Measurements from ENCODE around the gene MRPL54. TPM values are rescaled to one million over a fixed set of nuclear protein-coding genes. Genes with fewer than 3 reads are reported as not detected.

The MRPL54 gene
- total and polyA plus RNA-seq, 9 donors = 14.5 to 113 (median 64.4) TPM

DNA sequence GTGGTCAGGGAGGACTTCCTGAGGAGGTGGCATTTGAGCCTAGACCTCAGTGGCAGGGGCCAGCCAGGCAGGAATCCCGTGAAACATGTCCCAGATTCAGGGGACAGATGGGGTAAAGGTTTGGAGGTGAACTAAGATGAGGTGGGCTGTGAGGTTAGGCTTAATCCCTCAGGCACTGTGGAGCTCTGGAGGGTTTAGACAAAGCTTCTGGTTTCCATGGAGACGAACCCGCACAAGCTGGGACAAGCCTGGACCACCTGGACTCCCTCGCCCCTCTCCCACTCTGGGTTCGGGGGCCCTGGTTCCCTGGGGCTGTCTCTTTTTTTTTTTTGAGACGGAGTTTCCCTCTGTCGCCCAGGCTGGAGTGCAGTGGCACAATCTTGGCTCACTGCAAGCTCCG, 38.6 kb upstream of the MRPL54 start:
- no peaks in the 10 kb centered on the region for H3K9me3 ChIP-seq
- WGBS, 3 donors = 19 to 34% (median 24%) methylated on average over 8 of the region's 8 CpGs
- H3K4me1 ChIP-seq (ENCODE audit: insufficient read depth) = no peaks in the 10 kb centered on the region
- intact Hi-C loops (cut with DNase I) = no loop called here
- no peaks in the 10 kb centered on the region for H3K36me3 ChIP-seq
- TF ChIP-seq, protein P1, sequence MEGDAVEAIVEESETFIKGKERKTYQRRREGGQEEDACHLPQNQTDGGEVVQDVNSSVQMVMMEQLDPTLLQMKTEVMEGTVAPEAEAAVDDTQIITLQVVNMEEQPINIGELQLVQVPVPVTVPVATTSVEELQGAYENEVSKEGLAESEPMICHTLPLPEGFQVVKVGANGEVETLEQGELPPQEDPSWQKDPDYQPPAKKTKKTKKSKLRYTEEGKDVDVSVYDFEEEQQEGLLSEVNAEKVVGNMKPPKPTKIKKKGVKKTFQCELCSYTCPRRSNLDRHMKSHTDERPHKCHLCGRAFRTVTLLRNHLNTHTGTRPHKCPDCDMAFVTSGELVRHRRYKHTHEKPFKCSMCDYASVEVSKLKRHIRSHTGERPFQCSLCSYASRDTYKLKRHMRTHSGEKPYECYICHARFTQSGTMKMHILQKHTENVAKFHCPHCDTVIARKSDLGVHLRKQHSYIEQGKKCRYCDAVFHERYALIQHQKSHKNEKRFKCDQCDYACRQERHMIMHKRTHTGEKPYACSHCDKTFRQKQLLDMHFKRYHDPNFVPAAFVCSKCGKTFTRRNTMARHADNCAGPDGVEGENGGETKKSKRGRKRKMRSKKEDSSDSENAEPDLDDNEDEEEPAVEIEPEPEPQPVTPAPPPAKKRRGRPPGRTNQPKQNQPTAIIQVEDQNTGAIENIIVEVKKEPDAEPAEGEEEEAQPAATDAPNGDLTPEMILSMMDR (IDR thresholded peaks at IDR 0.05) = no peak
- TF ChIP-seq POLR2A (IDR thresholded peaks at IDR 0.05) (no peak), EP300 (IDR thresholded peaks at IDR 0.05) (no peak)
- DNase-seq = no peak
- peaks cover 2% of the 10 kb centered on the region for H3K27me3 ChIP-seq
- no peak overlapping the region for H3K4me3 ChIP-seq
- H3K27ac ChIP-seq = no peak overlapping the region

DNA sequence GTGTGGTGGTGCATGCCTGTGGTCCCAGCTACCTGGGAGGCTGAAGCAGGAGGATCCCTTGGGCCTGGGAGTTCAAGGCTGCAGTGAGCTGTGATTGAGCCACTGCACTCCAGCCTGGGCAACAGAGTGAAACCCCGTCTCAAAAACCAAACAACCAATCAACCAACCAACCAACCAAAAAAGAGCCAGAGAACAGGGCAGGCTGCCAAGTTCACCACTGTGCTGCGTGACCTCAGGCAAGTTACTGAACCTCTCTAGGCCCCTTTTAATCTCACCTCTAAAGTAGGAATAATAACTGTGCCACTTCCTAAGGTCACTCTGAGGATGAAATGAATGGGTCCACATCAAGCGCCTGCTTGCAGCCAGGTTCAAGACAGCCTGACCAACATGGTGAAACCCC, 37.4 kb upstream of the MRPL54 start:
- Histone ChIP-seq H3K4me1 (ENCODE audit: insufficient read depth) (no peaks in the 10 kb centered on the region), H3K27me3 (no peaks in the 10 kb centered on the region), H3K9me3 (no peaks in the 10 kb centered on the region), H3K27ac (no peak overlapping the region), H3K4me3 (no peak overlapping the region), H3K36me3 (no peaks in the 10 kb centered on the region)
- TF ChIP-seq EP300 (IDR thresholded peaks at IDR 0.05) = no peak
- no peak for TF ChIP-seq POLR2A (IDR thresholded peaks at IDR 0.05)
- TF ChIP-seq, protein P1 (IDR thresholded peaks at IDR 0.05) = no peak
- no peak for DNase-seq
- intact Hi-C loops (cut with DNase I) = no loop called here
- WGBS, 3 donors = 58 to 60% (median 60%) methylated on average over 3 of the region's 3 CpGs

DNA sequence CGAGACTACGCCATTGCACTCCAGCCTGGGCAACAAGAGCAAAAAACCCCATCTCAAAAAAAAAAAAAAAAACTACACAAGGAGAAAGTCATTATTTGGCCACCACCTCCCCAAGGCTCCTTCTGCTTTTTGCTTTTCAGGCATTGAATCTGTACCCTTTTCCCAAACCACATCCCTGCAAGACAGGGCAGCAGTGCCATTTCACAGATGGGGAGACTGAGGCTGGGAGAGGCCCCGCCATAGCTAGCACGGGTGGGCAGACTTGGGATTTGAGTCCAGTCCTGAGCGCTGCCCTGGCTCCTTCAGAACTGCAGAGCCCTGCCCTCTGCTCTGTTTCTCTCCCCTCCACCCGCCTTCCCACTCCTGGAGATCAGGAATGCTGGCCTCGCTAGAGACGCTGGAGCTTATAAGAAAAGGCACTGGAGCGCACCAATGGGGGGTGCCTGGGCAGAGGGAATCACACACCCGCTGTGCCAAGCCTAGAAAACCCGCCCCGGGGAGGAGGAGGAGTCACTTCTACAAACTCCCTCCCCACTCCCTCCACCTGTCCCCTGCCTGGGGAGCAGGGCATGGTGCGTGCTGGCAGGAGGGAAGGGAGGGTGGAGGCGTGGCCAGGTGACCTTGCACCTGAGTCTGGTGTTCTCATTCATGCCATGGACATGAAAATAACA, 36.7 kb upstream of the MRPL54 start:
- no peak for DNase-seq

DNA sequence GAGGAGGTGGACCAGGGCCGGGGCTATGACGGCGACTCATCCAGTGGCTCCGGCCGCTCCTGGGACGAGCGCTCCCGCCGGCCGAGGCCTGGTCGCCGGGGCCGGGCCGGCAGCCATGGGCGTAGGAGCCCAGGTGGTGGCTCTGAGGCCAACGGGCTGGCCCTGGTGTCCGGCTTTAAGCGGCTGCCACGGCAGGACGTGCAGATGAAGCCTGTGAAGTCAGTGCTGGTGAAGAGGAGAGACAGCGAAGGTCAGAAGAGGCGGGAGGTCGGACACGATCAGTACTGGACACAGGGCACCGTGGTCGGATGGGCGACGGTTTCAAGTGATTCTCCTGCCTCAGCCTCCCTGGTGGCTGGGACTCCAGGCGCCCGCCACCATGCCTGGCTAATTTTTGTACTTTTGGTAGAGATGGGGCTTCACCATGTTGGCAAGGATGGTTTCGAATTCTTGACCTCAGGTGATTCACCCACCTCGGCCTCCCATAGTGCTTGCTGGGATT, 32.0 kb upstream of the MRPL54 start:
- Histone ChIP-seq H3K27ac (no peak overlapping the region), H3K4me3 (no peak overlapping the region), H3K9me3 (no peaks in the 10 kb centered on the region), H3K27me3 (no peaks in the 10 kb centered on the region), H3K4me1 (ENCODE audit: insufficient read depth) (no peaks in the 10 kb centered on the region), H3K36me3 (no peaks in the 10 kb centered on the region)
- intact Hi-C loops (cut with DNase I) = no loop called here
- TF ChIP-seq, protein P1 (IDR thresholded peaks at IDR 0.05) = no peak
- TF ChIP-seq POLR2A (IDR thresholded peaks at IDR 0.05) = no peak
- no peak for TF ChIP-seq EP300 (IDR thresholded peaks at IDR 0.05)
- WGBS, 3 donors = 94 to 95% (median 94%) methylated on average over 32 of the region's 32 CpGs
- no peak for DNase-seq

More for the DNA sequence above, 36.7 kb upstream of the MRPL54 start:
- intact Hi-C loops (cut with DNase I) = no loop called here
- Histone ChIP-seq H3K4me3 (no peak overlapping the region), H3K27ac (no peak overlapping the region), H3K36me3 (no peaks in the 10 kb centered on the region), H3K4me1 (ENCODE audit: insufficient read depth) (no peaks in the 10 kb centered on the region), H3K9me3 (no peaks in the 10 kb centered on the region), H3K27me3 (no peaks in the 10 kb centered on the region)
- WGBS, 3 donors = 16 to 21% (median 20%) methylated on average over 14 of the region's 14 CpGs
- TF ChIP-seq POLR2A (IDR thresholded peaks at IDR 0.05) (no peak), EP300 (IDR thresholded peaks at IDR 0.05) (no peak)
- TF ChIP-seq, protein P1 (IDR thresholded peaks at IDR 0.05) = no peak

Data from ovary (tissue), 9 donors.